Progenitor cell of endocrine pancreas (in vitro differentiated cells): ENCODE data around the gene FAM111A. TPM values are rescaled to one million over a fixed set of nuclear protein-coding genes. Genes with fewer than 3 reads are reported as not detected.
"Not testable (repeated sequence)": the region's sequence is repeated elsewhere in the genome, so short reads cannot be mapped to it uniquely, and the experiment has no call there.

ENCODE experiments used
- DNase-seq: peaks from one replicate; pipeline ENCODE4 v3.0.0; 2021; ENCODE audit warnings: low spot score; ENCODE audit not compliant: unreplicated experiment
- H3K27ac Mint-ChIP-seq: 2 replicates; pipeline ENCODE4 v1.8.0; 2021; ENCODE audit warnings: mild to moderate bottlenecking, moderate library complexity, mixed read lengths
- H3K27me3 Mint-ChIP-seq: 2 replicates; pipeline ENCODE4 v1.8.0; 2021; ENCODE audit warnings: mixed read lengths
- H3K36me3 Mint-ChIP-seq: 2 replicates; pipeline ENCODE4 v1.8.0; 2022; ENCODE audit warnings: mixed read lengths; ENCODE audit not compliant: insufficient read depth
- H3K4me1 Mint-ChIP-seq: 2 replicates; pipeline ENCODE4 v1.8.0; 2021; ENCODE audit warnings: low read depth, mixed read lengths
- H3K4me3 Mint-ChIP-seq: 2 replicates; pipeline ENCODE4 v1.8.0; 2021; ENCODE audit warnings: low read depth, mild to moderate bottlenecking, moderate library complexity, mixed read lengths
- H3K9me3 Mint-ChIP-seq: 2 replicates; pipeline ENCODE4 v1.8.0; 2021; ENCODE audit warnings: low read depth, mixed read lengths
- total RNA-seq: library from RNA; stranded (reverse); gene quantifications from 2 replicates; pipeline ENCODE4 v1.2.1, GENCODE V29; 2021
- TF ChIP-seq, protein P1 (sequence below): fragments of 200-600 bp; sonication (generic); IDR thresholded peaks from one replicate; pipeline ENCODE4 v1.5.0; 2021; ENCODE audit warnings: antibody characterized with exemption, mild to moderate bottlenecking; ENCODE audit not compliant: unreplicated experiment

The FAM111A gene
- total RNA-seq, 1 donor from 2014 or later: 56.9 TPM

DNA sequence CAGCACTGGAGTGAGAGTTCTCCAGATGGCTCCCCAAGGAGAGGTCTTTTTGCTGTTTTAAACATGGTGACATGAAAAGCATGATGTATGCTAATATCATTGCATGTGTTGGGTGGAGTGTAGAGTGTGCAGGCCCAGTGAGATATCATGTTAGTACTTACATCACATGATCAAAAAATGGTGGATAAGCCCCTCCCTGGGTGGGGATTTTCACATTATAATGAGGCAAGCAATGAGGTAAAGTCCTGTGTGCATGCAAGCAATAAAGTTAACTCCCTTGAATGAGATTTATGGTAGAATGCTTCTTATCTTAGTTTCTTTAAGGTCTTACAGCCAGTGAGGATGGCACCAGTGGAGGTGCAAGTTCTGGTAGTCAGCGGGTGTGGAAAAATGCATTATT, 27.1 kb upstream of the FAM111A start:
- peaks cover 2% of the 10 kb centered on the region for H3K4me1 Mint-ChIP-seq
- no peak overlapping the region for H3K4me3 Mint-ChIP-seq
- TF ChIP-seq, protein P1, sequence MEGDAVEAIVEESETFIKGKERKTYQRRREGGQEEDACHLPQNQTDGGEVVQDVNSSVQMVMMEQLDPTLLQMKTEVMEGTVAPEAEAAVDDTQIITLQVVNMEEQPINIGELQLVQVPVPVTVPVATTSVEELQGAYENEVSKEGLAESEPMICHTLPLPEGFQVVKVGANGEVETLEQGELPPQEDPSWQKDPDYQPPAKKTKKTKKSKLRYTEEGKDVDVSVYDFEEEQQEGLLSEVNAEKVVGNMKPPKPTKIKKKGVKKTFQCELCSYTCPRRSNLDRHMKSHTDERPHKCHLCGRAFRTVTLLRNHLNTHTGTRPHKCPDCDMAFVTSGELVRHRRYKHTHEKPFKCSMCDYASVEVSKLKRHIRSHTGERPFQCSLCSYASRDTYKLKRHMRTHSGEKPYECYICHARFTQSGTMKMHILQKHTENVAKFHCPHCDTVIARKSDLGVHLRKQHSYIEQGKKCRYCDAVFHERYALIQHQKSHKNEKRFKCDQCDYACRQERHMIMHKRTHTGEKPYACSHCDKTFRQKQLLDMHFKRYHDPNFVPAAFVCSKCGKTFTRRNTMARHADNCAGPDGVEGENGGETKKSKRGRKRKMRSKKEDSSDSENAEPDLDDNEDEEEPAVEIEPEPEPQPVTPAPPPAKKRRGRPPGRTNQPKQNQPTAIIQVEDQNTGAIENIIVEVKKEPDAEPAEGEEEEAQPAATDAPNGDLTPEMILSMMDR: no peak
- H3K27me3 Mint-ChIP-seq: no peaks in the 10 kb centered on the region
- H3K9me3 Mint-ChIP-seq: peaks cover 22% of the 10 kb centered on the region
- no peak overlapping the region for H3K27ac Mint-ChIP-seq
- DNase-seq: no peak
- H3K36me3 Mint-ChIP-seq: peaks cover 40% of the 10 kb centered on the region

DNA sequence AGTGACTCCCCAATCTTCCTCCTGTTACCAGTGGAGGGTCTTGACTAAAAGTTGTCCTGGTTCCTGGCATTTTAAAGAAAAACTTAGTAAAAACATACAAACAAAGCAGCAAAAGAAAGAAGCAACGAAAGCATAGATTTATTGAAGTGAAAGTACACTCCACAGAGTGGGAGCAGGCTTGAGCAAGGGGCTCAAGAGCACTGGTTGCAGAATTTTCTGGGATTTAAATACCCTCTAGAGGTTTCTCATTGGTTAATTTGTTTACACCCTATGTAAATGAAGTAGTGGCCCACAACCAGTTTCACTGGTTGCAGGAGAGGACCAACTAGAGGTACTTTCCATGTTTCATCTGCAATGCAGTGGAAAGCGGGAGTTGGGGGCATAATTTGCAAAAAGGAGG, 24.9 kb upstream of the FAM111A start:
- Mint-ChIP-seq H3K4me1 (no peaks in the 10 kb centered on the region), H3K27me3 (no peaks in the 10 kb centered on the region), H3K4me3 (no peak overlapping the region), H3K9me3 (peaks cover 27% of the 10 kb centered on the region), H3K27ac (no peak overlapping the region), H3K36me3 (peaks cover 50% of the 10 kb centered on the region)
- TF ChIP-seq, protein P1: no peak
- DNase-seq: no peak

DNA sequence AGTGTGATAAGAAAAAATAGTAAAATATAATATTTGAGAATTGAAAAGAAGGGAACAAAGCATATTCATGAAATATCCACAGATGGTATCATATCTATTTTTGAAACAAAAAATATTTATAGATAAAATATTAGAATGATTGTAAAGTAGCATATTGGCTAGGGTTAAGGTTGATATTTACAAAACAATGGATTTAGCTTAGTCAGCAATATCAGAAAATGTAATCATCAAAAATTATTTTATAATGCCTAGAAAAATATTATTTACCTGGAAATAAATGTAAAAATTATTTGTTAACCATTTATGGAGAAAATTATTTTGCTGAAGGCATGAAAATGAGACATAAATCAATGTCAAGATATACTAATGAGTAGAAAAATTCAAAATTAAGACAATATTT, 22.8 kb upstream of the FAM111A start:
- no peaks in the 10 kb centered on the region for H3K4me1 Mint-ChIP-seq

DNA sequence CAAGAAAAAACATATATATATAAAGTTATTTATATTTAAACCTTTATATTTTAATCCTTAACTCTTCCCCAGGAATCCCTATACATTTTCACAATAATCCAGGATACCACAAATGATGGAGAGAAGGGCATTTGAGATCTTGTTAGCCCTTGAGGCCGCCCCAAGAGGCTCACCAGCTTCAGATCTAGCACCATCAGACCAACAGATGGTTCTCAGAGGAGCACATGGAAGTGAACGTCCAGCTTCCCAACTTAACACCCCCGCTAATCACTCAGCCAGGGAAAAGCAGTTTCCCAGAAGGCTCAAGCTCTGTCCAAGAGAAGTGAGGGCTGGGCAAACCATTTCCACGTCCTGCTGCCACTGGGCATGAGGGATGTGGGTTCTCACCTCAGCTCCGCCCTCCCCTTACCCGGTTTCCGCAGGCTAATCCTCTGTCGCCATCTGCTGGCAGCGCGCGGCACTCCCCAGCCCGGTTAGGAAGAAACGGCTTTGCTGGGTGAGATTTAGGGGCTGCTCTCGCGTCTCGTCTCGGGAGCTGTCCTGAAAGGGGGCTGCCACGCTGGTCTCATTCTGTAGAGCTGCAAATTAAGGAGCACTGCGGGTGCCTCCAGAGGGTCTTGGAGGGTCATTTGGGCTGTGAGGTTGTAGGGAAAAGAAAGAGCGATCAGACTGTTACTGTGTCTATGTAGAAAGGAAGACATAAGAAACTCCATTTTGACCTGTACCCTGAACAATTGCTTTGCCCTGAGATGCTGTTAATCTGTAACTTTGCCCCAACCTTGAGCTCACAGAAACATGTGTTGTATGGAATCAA, 6.8 kb upstream of the FAM111A start:
- Mint-ChIP-seq H3K27ac (peak overlapping the region; percentile 97), H3K27me3 (no peaks in the 10 kb centered on the region)

More for the DNA sequence above, 22.8 kb upstream of the FAM111A start:
- Mint-ChIP-seq H3K9me3 (peaks cover 36% of the 10 kb centered on the region), H3K4me3 (no peak overlapping the region), H3K27ac (no peak overlapping the region), H3K36me3 (peaks cover 56% of the 10 kb centered on the region), H3K27me3 (no peaks in the 10 kb centered on the region)
- TF ChIP-seq, protein P1: no peak
- no peak for DNase-seq

DNA sequence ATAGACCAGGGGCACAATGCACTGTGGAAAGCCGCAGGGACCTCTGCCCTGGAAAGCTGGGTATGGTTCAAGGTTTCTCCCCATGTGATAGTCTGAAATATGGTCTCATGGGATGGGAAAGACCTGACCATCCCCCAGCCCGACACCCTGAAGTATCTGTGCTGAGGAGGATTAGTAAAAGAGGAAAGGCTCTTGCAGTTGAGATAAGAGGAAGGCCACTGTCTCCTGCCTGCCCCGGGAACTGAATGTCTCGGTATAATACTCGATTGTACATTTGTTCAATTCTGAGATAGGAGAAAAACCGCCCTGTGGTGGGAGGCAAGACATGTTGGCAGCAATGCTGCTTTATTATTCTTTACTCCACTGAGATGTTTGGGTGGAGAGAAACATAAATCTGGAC, 6.1 kb upstream of the FAM111A start:
- DNase-seq, H3K27ac Mint-ChIP-seq: not testable (repeated sequence)
- peaks cover 34% of the 10 kb centered on the region for H3K36me3 Mint-ChIP-seq

More for the DNA sequence above, 6.8 kb upstream of the FAM111A start:
- H3K4me1 Mint-ChIP-seq: peaks cover 13% of the 10 kb centered on the region
- TF ChIP-seq, protein P1: peak; percentile 99
- peaks cover 40% of the 10 kb centered on the region for H3K36me3 Mint-ChIP-seq
- peaks cover 18% of the 10 kb centered on the region for H3K9me3 Mint-ChIP-seq
- DNase-seq: peak; percentile 86
- peak overlapping the region; percentile 66 for H3K4me3 Mint-ChIP-seq

DNA sequence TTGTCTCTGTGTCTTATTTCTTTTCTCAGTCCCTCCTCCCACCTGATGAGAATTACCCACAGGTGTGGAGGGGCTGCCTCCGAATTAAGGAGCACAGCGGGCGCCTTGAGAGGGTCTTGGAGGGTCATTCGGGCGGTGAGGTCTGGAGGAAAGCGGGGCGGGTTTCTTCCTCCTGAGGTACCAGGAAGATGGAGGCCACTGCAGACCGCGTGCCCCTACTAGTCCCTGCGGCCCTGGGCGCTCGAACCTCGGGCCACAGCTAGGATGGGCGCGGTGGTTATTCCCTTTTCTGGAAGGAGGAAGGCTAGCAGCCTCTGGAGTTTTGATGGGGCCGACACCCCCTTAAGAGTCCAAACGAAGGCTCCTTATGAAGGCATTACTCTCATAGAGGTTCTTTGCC, 5.5 kb upstream of the FAM111A start:
- DNase-seq: no peak
- peak overlapping the region; percentile 14 for H3K27ac Mint-ChIP-seq
- TF ChIP-seq, protein P1: no peak
- H3K27me3 Mint-ChIP-seq: no peaks in the 10 kb centered on the region
- no peak overlapping the region for H3K4me3 Mint-ChIP-seq
- H3K9me3 Mint-ChIP-seq: peaks cover 13% of the 10 kb centered on the region
- peaks cover 28% of the 10 kb centered on the region for H3K36me3 Mint-ChIP-seq
- peaks cover 16% of the 10 kb centered on the region for H3K4me1 Mint-ChIP-seq

More for the DNA sequence above, 6.1 kb upstream of the FAM111A start:
- peaks cover 13% of the 10 kb centered on the region for H3K4me1 Mint-ChIP-seq
- peaks cover 15% of the 10 kb centered on the region for H3K9me3 Mint-ChIP-seq
- H3K27me3 Mint-ChIP-seq: not testable (repeated sequence)
- H3K4me3 Mint-ChIP-seq: peak overlapping the region; percentile 11
